ENCODE data around the gene FKRP.

FKRP gene

DNA sequence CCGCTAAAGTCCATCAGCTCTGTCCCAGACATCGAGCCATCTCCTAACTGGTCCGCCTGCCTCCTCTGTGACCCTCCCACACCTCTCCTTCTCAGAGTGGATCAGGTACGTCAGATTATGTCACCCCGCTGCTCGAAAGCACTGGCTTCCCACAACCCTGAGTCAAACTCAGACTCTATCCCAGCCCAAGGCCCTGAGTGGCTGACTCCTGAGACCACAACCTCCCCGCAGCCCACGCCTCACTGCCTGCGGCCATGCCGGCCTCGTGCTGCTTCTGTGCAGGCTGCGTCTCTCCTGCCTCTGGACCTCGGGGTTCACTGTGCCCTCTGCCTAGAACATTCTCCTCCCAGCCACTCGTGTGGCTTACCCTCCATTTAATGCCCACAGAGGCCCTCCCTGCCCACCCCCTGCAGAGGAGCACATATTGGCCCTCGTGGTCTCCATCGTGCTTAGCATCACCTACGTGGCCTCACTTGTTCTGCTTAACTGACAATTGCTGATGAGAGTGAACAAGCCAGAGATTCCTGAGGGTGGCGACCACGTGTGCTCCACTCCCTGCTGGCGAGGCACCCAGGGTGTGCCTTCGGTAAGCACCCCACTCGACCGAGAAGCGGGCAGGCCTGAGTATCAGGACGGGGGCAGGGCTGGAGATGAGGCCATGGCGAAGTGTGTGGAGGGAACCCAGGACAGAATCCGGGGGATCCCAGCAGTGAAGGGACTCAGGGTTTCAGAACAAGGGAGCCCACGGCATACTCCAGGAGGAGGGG, 13.5 kb upstream of the FKRP start:
- DNase-seq, result no peak

DNA sequence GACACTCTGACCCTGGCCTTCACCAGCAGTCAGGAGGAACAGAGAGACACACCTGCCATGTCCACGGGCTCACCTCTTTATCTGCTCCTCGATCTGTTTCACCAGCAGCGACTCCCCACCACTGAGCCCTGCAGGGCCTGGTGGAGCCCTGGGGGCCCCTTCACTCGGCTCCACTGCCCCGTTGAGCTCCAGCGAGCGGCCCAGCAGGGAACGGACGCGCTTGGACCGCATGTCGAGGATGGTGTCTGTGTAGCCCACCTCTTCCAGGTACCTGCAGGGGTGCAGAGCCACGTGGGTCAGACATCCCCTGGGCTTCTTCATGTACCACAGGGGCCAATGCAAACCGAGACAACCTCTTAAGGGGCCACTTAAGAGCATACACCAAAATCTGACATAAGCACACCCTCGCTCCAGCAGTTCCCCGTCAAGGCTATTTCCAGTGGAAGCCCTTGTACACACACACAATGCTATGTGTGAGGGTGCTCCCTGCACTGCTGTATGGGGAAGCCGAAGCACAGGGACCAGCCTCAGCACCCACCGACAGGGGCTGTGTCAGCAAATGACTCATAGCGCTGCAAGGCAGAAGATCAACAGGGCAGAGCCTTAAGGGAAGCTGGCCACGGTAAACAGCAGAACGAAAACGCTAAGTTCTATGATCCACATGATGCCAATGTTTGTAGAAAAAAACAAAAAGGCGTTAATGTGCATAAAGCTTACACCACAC, 12.7 kb upstream of the FKRP start:
- no peak for DNase-seq

DNA sequence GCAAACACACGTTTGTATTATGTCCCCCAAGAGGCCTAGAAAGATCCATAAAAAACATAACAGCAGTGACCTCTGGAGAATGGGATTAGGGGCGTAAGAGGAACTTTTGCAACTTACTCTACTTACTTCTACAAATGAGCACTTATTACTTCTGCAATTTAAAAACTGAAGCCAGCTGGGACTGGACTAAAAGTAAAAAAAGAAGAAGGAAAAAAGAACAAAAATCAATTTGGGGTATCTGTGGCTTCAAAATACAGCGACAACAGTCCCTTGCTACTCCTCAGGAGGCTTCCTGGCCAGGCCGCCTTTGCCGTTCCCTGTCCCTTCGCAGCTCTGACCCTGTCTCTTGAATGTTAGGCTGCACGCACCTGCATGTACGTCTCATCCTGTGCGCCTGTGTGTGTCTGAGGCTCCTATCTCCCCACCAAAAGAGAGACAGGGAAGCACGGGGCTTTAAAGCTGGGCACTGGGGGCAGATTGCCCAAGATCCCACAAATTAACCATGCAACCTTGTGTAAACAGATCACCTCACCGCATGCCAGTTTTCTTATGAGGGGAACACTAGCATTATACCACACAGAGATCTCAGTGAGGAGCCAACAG, 12.1 kb upstream of the FKRP start:
- no peak for DNase-seq

DNA sequence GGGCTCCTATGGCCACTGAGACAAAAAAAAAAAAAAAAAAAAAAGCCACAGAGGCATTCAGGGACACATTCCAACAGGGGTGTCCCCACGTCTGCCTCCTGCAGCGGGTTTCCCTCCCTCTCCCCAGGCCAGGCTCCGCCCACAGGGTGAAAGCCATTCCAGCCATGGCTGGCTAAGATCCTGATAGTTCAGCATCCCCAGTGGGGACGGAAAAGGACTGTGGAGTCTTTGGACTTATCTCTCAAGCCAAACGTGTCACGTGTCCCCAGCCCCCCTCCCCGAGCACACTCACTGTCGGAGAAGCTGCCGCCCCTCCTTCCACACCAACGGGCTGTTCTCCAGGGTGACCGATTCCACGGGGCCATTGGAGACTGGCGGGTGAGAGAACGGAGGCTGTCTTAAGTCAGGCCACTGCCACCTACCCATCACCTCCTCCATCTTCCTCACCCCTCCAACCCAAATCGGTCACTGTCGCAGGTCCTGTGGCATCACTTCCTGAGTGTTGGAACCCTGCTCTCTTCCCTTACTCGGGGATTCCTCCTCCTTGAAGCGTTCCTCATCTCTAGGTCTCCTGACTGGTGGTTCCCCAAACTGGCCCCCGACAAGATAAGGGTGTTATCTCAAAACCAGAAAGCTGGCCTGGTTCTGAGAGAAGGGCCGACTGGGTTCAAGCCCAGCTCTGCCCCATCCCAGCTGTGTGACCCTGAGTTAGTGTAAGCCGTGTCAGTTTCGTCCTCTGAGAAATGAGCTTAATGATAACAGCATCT, 9.1 kb upstream of the FKRP start:
- no peak for DNase-seq

DNA sequence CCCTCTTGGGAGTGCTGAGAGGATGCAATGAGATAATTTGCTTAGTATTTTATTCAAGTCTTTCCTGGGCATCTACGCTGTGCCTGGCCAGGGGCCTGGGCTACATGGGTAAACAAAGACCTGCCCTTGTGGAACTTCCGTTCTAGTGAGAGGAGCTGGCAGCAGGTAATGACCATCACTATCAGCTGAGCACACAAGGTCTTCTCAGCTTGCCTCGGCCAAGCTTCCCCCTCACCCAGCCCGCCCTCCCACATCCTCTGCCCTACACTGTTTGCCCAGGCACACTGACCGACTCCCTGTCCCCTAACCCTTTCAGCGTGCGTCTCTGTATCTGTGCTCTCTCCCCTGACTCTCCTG, 8.6 kb upstream of the FKRP start:
- no peak for DNase-seq

DNA sequence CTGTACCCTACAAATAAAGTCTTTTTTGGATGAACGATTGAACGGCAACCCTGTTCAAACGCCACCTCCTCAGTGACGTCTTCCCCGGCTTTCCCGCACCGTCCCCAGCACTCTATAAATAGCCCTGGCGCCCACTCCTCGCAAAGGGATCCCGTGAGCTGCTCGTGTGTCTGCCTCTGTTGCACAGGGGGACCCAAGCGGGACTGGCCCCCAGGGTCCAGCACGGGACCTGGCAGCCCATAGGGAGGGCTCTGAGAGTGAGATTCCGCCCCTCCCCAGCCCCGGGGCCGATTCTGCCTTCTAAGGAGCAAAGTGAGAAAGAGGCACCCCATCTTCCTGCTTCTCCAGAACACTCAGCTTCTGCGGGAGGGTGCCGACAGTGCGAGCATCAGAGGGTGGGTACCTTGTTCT, 8.1 kb upstream of the FKRP start:
- DNase-seq, result no peak

DNA sequence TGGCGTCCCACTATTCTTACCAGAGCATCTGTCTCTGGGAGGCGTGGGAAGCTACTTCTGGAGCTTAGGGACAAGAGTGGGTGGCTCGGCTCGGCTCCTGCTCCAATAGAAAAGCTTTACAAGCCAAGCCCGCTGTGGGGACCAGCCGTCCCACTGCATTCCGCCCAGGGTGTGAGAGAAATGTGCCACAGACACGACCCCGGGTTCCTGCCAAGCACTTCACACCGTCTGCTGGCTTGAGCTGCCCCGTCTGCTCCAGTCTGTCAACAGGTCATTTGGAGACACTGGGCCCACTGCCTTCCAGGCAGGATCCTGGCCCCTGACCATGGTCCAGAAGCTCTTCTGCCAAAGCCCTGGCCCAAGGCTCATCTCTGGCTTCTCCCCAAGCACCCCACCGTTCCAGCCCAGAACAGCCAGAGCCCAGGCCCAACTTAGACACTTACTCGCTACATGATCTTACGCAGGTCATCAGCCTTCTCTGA, 6.5 kb upstream of the FKRP start:
- DNase-seq, result no peak

DNA sequence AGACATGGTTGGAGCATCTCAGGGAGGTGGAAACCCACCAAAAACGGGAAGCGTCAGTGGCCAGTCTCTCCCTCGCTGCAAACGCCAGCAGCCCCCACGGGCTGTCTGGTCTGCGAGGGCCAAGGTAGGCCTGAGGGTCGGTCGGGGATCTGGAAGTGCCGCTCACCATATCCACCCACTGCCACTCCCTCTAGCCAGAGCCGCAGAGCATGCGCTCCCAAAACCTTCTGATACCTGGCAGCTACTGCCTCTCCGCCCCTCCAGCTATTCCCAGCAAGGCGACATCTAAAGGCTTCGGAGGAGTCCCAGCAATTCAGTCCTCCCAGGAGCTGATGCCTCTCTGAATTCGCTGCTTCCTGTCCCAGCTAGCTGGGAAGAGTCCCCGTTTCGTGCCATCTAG, 4.4 kb upstream of the FKRP start:
- DNase-seq, result no peak

DNA sequence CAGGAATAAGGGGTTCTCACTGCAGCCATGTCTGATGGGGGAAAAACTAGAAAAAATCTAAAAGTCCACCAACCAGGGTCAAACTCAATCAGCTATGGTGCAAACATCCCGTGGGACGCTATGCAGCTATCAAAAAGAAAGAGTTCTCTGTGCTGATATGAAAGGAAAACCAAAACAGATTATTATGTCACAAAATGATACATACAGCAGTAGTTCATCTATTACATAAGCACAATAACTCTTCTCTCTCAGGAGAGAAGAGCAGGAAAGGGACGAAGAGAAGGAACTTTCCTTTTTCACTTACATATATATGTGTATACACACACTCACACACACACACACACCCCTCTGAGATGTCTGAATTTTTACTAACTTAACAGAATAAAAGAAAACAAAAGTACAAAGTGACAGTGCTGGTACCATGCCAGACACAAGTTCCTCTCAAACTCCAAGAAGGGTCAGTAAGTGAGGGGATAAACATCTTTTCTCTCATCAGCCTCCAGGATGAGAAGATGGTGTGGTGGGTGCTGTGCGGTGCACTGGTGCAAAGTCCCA, 2.9 kb upstream of the FKRP start:
- DNase-seq, result no peak

DNA sequence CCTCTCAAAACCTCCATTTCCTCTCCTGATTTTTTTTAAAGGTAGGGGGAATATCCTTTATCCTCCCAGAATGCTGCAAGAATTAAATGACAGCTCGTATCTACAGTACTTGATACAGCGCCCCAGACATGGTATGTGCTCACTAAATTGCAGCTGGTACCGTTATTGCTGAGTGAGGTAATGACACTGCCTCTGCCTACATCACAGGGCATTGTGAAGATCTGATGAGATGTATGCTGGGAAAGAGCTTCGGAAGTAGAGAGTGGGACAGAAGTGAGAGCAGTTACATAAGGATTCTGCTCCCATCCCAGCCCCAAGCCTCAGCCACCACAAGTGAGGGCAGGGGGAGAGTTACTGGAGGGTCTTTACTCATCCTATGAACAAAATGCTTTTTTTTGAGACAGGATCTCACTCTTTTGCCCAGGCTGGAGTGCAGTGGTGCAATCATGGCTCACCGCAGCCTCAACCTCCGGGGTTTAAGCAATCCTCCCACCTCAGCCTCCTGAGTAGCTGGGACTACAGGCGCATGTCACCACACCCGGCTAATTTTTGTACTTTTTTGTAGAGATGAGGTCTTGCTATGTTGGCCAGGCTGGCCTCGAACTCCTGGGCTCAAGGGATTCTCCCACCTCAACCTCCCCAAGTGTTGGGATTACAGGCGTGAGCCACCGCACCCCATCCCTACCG, 1.7 kb upstream of the FKRP start:
- DNase-seq, result no peak

DNA sequence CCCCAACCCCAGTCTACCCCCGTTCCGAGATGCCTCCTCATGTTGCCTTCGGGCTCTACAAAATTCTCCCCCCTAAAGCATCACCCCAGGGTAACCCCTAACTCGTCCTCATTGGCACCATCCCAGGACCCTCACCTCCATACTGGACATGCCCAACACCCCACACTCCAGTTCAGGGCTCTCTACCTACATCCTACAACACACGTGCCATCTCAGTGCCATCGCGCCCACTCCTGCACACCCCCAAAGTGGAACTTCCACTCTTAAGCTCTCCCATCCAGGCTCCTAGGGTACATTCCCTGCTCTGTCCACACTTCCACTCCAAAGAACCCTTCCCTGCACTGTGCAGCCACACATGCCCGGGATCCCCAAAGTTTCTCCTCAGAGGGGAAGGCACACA, 827 bp upstream of the FKRP start:
- no peak for DNase-seq

DNA sequence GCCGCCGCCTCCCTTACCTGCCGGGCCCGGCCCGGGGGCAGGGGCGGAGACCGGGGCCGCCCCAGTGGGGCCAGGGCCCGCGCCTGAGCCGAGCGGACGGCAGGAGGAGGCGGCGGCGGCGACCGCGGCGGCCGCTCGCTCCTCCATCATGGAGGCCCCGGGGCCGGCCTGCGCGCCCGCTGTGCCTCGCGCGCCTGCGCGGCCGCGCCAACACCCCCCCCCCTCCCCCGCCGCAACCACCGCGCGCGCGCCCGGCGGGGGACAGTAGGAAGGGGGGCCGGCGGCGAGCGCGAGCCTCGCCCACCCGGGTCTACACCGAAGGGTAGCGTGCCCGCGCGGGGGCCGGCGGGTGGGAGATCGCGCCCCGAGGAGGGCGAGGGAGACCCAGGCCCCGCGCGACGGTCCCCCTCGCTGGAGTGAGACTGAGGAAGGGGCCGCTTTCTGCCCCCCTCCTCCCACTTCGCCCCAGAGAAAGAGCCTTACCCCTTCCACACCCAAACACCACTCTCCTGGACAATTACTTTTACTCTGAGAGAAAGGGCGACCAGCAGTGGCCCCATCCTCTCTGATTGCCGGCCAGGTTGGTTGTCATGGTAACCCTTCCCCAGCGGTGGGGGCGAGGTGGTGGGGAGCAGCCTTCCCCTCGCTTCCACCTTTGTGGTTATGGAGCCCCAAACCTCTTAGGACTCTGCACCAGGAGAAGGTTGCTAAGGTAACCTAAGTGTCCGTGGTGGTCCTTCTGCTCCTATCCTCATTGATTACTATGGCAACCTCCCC, 612 bp downstream of the FKRP start, which contains the start of gene STRN4:
TSS of gene STRN4 (minus strand) at position 170 of the 777 bp plus-strand sequence. CDS start at position 150, 20 bp downstream.
- no peak for DNase-seq

DNA sequence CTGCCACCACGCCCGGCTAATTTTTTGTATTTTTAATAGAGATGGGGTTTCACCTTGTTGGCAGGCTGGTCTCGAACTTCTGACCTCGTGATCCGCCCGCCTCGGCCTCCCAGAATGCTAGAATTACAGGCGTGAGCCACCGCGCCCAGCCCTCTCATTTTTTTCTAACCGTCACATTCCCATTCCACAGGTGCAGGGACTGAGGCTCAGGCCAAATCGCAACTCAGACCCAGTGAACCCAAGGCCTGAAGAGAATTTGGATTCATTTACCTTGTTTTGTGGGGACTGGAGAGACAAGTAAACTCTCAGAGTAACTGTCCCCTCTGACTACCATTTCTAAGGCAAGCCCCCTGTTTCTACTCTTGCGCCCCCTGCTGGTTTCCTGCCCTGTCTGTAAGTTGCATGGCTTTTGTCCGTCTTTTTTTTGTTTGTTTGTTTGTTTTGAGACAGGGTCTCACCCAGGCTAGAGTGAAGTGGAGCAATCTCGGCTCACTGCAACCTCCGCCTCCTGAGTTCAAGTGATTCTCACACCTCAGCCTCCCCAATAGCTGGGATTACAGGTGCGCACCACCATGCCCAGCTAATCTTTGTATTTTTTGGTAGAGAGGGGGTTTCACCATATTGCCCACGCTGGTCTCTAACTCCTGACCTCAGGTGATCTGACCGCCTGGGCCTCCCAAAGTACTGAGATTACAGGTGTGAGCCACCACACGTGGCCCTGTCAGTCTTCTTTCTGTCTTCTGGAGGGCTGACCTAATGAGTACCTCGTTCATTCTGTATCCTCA, 2.7 kb downstream of the FKRP start:
- no peak for DNase-seq

DNA sequence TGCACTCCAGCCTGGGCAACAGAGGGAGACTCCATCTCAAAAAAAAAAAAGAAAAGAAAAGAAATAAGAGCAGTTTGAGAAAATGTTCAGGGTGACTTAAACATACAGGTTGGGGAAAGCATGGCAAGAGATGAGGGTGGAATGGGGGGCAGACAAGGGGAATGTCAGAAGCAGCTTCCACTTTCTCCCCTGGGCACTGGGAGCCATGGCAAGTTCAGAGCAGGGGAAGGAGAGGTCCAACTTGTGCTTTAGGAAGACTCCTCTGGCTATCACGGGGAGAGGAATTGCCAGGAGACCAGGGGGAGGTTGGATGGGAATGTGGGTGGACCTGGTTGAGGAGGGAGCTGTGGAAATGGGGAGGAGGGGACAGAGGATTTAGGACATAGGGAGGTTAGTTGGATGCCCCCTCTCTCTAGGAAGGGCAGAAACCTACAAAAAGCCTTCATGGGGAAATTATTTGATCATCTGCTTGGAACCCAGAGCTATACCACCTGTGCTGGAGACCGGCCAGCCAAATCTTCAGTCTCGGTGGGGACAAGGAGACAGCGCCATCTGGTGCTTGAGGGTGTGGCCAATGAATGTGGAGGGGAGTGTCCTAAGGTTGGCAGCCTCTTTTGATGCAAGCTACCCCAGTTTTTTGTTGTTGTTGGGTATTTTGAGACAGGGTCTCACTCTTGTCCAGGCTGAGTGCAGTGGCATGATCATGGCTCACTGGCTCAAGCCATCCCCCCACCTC, 7.7 kb downstream of the FKRP start:
- DNase-seq, result no peak

DNA sequence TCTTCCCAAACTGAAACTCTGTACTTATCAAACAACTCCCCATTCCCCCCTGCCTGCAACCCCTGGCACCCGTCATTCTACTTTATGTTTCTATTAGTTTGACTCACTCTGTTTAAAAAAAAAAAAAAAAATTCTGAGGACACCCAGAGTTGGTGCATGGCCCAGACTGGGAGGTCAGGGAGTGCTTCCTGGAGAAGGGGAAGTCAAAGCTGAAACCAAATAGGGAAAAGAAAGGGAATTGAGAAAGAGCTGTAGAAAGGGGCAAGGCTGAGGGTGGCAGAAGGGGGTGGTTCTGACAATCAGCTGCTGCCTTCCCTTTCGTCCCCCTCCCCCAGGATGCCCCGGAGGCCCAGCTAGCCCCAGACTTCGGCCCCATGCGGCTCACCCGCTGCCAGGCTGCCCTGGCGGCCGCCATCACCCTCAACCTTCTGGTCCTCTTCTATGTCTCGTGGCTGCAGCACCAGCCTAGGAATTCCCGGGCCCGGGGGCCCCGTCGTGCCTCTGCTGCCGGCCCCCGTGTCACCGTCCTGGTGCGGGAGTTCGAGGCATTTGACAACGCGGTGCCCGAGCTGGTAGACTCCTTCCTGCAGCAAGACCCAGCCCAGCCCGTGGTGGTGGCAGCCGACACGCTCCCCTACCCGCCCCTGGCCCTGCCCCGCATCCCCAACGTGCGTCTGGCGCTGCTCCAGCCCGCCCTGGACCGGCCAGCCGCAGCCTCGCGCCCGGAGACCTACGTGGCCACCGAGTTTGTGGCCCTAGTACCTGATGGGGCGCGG, 9.4 kb downstream of the FKRP start:
- no peak for DNase-seq

DNA sequence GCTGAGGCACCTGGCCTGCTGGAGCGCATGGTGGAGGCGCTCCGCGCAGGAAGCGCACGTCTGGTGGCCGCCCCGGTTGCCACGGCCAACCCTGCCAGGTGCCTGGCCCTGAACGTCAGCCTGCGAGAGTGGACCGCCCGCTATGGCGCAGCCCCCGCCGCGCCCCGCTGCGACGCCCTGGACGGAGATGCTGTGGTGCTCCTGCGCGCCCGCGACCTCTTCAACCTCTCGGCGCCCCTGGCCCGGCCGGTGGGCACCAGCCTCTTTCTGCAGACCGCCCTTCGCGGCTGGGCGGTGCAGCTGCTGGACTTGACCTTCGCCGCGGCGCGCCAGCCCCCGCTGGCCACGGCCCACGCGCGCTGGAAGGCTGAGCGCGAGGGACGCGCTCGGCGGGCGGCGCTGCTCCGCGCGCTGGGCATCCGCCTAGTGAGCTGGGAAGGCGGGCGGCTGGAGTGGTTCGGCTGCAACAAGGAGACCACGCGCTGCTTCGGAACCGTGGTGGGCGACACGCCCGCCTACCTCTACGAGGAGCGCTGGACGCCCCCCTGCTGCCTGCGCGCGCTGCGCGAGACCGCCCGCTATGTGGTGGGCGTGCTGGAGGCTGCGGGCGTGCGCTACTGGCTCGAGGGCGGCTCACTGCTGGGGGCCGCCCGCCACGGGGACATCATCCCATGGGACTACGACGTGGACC, 10.1 kb downstream of the FKRP start:
- DNase-seq, result no peak

DNA sequence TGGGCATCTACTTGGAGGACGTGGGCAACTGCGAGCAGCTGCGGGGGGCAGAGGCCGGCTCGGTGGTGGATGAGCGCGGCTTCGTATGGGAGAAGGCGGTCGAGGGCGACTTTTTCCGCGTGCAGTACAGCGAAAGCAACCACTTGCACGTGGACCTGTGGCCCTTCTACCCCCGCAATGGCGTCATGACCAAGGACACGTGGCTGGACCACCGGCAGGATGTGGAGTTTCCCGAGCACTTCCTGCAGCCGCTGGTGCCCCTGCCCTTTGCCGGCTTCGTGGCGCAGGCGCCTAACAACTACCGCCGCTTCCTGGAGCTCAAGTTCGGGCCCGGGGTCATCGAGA, 10.7 kb downstream of the FKRP start:
- DNase-seq, result no peak

DNA sequence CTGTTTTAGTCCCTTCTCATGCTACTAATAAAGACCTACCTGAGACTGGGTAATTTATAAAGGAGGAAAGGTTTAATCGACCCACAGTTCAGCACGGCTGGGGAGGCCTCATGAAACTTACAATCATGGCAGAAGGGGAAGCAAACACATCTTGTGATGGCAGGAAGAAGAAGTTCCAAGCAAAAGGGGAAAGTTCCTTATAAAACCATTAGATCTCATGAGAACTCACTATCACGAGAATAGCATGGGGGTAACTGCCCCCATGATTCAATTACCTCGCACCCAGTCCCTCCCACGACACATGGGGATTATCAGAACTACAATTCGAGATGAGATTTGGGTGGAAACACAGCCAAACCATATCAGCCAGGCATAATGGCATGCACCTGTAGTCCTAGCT, 13.3 kb downstream of the FKRP start:
- no peak for DNase-seq
